ENCODE results near the gene DUSP18. TPM values are rescaled to one million over a fixed set of nuclear protein-coding genes. Genes with fewer than 3 reads are reported as not detected.
A peak's percentile ranks its signal among the peaks of the same experiment; 100 is the strongest.

Gene DUSP18
- total RNA-seq, 2 donors from 2014 or later = 4.1 TPM

GRCh38 chr22:30640361-30640760, 27.3 kb downstream of the DUSP18 start:
- Histone ChIP-seq H3K27ac (no peak overlapping the region), H3K4me3 (no peak overlapping the region), H3K9me3 (no peaks in the 10 kb centered on the region), H3K27me3 (replicated peaks; ENCODE audit: insufficient read depth) (no peaks in the 10 kb centered on the region), H3K36me3 (no peaks in the 10 kb centered on the region), H3K4me1 (ENCODE audit: control insufficient read depth in 1 of 2, low read depth in 2 of 2) (peaks cover 17 to 20% of the 10 kb centered on the region in 2 donors)
- no peak for DNase-seq (ENCODE audit: low spot score)
- TF ChIP-seq CTCF (IDR thresholded peaks at IDR 0.05) = no peak
- ATAC-seq (ENCODE audit: insufficient number of reproducible peaks, low FRiP score, low read depth) = no peak

- peak overlapping the region; percentile 4 for H3K4me3 ChIP-seq
- TF ChIP-seq CTCF (IDR thresholded peaks at IDR 0.05) = no peak
Measured at GRCh38 chr22:30637701-30638114, 30.0 kb downstream of the DUSP18 start.

GRCh38 chr22:30636226-30637077, 31.2 kb downstream of the DUSP18 start:
- Histone ChIP-seq H3K4me1 (ENCODE audit: control insufficient read depth in 1 of 2, low read depth in 2 of 2) (peaks cover 17 to 29% of the 10 kb centered on the region in 2 donors), H3K27me3 (replicated peaks; ENCODE audit: insufficient read depth) (no peaks in the 10 kb centered on the region), H3K9me3 (no peaks in the 10 kb centered on the region), H3K27ac (peak overlapping the region; percentile 91 to 97), H3K36me3 (no peaks in the 10 kb centered on the region), H3K4me3 (peak overlapping the region; percentile 87)
- DNase-seq (ENCODE audit: low spot score) (no peak), ATAC-seq (ENCODE audit: insufficient number of reproducible peaks, low FRiP score, low read depth) (no peak)
- TF ChIP-seq CTCF (IDR thresholded peaks at IDR 0.05) = no peak

More at GRCh38 chr22:30637701-30638114, 30.0 kb downstream of the DUSP18 start:
- H3K27ac ChIP-seq = no peak overlapping the region
- H3K9me3 ChIP-seq = no peaks in the 10 kb centered on the region
- H3K36me3 ChIP-seq = no peaks in the 10 kb centered on the region
- peaks cover 17 to 29% of the 10 kb centered on the region in 2 donors for H3K4me1 ChIP-seq (ENCODE audit: control insufficient read depth in 1 of 2, low read depth in 2 of 2)
- H3K27me3 ChIP-seq (replicated peaks; ENCODE audit: insufficient read depth) = no peaks in the 10 kb centered on the region
- ATAC-seq (ENCODE audit: insufficient number of reproducible peaks, low FRiP score, low read depth) (no peak), DNase-seq (ENCODE audit: low spot score) (no peak)

GRCh38 chr22:30635273-30636225, 32.1 kb downstream of the DUSP18 start, which contains the start of gene SLC35E4:
TSS of gene SLC35E4 (plus strand) at chr22:30635781. CDS start at chr22:30636451, 670 bp downstream.
- peak; percentile 35 for TF ChIP-seq CTCF (IDR thresholded peaks at IDR 0.05)
- H3K4me1 ChIP-seq (ENCODE audit: control insufficient read depth in 1 of 2, low read depth in 2 of 2) = peaks cover 17 to 29% of the 10 kb centered on the region in 2 donors
- DNase-seq (ENCODE audit: low spot score) = peak; percentile 82

More at GRCh38 chr22:30635273-30636225, 32.1 kb downstream of the DUSP18 start, which contains the start of gene SLC35E4:
- peak within 1 kb of the TSS; percentile 91 to 97 for H3K27ac ChIP-seq
- no peaks in the 10 kb centered on the region for H3K9me3 ChIP-seq
- H3K36me3 ChIP-seq = no peaks in the 10 kb centered on the region
- no peaks in the 10 kb centered on the region for H3K27me3 ChIP-seq (replicated peaks; ENCODE audit: insufficient read depth)
- peak; percentile 78 for ATAC-seq (ENCODE audit: insufficient number of reproducible peaks, low FRiP score, low read depth)
- peak within 1 kb of the TSS; percentile 87 for H3K4me3 ChIP-seq
